Suprapubic skin (tissue), 4 donors: ENCODE data around the gene HOXA7. TPM values are rescaled to one million over a fixed set of nuclear protein-coding genes. Genes with fewer than 3 reads are reported as not detected.

ENCODE experiments used
- DNase-seq, 2 donors: peaks; one replicate each; pipeline ENCODE4 v3.0.0-alpha.2; 2019; ENCODE audit warnings: low spot score in 2 of 2
- H3K27ac ChIP-seq: fragments of 200-600 bp; sonication (generic); one replicate; pipeline ENCODE4 v1.5.1; 2019
- H3K27me3 ChIP-seq: fragments of 200-600 bp; sonication (generic); one replicate; pipeline ENCODE4 v1.5.1; 2019
- H3K36me3 ChIP-seq: fragments of 200-600 bp; sonication (generic); one replicate; pipeline ENCODE4 v1.5.1; 2019
- H3K4me1 ChIP-seq: fragments of 200-600 bp; sonication (generic); one replicate; pipeline ENCODE4 v1.5.1; 2019
- H3K4me3 ChIP-seq: fragments of 200-600 bp; sonication (generic); one replicate; pipeline ENCODE4 v1.5.1; 2019; ENCODE audit warnings: mild to moderate bottlenecking
- H3K9me3 ChIP-seq: fragments of 200-600 bp; sonication (generic); one replicate; pipeline ENCODE4 v1.5.1; 2019
- CTCF ChIP-seq, 2 donors: fragments of 200-600 bp in 1 of 2; fragments of 450-650 bp in 1 of 2; sonication (generic) in 1 of 2; IDR thresholded peaks; one replicate each; pipeline ENCODE4 v1.5.1; 2016 to 2019; ENCODE audit warnings: antibody characterized with exemption in 2 of 2, mild to moderate bottlenecking in 1 of 2, moderate library complexity in 1 of 2
- EP300 ChIP-seq: sonication (generic); formaldehyde crosslinking; IDR thresholded peaks from one replicate; pipeline ENCODE4 v1.6.1; 2017; ENCODE audit warnings: antibody characterized with exemption
- POLR2A ChIP-seq, 2 donors: fragments of 450-650 bp; IDR thresholded peaks; one replicate each; pipeline ENCODE4 v1.6.1; 2017; ENCODE audit warnings: antibody characterized with exemption in 2 of 2, mild to moderate bottlenecking in 2 of 2, moderate library complexity in 2 of 2
- POLR2AphosphoS5 ChIP-seq, 3 donors: sonication (generic); formaldehyde crosslinking; IDR thresholded peaks; one replicate each; pipeline ENCODE4 v1.6.1; 2017; ENCODE audit warnings: antibody characterized with exemption in 3 of 3
- WGBS: methylation state at CpG from one replicate; pipeline ENCODE4 v1.1.5; 2018; 5-methylcytosine and 5-hydroxymethylcytosine counted together
- total RNA-seq, 4 donors: library from RNA; depleted of rRNA; stranded (reverse); fragments of >200 nt; gene quantifications; one replicate each; pipeline ENCODE4 v1.1.0, GENCODE V29; 2016

The HOXA7 gene
- total RNA-seq, result 10 to 100 TPM; 14.8 to 23.6 (median 17.5) TPM

GRCh38 chr7:27156508-27156898 lies at the start of gene HOXA7:
HOXA7 (minus strand) TSS chr7:27156675; CDS start chr7:27156545, 130 bp downstream.
- H3K4me3 ChIP-seq, result peak within 1 kb of the TSS; percentile 84
- WGBS, result 0% methylated on average over 6 of the region's 33 CpGs
- H3K9me3 ChIP-seq, result no peaks in the 10 kb centered on the region
- peaks cover 85% of the 10 kb centered on the region for H3K4me1 ChIP-seq
- no peaks in the 10 kb centered on the region for H3K36me3 ChIP-seq
- TF ChIP-seq POLR2AphosphoS5 (IDR thresholded peaks at IDR 0.05) (no peak), POLR2A (IDR thresholded peaks at IDR 0.05) (no peak), EP300 (no peak), CTCF (IDR thresholded peaks at IDR 0.05) (no peak)
- DNase-seq, result peak; percentile 91 to 93
- peak within 1 kb of the TSS; percentile 97 for H3K27ac ChIP-seq
- H3K27me3 ChIP-seq, result peaks cover 15% of the 10 kb centered on the region

- no peaks in the 10 kb centered on the region for H3K36me3 ChIP-seq
- no peaks in the 10 kb centered on the region for H3K9me3 ChIP-seq
- peaks cover 29% of the 10 kb centered on the region for H3K4me1 ChIP-seq
- peak overlapping the region; percentile 34 for H3K4me3 ChIP-seq
- DNase-seq, result no peak
- TF ChIP-seq POLR2A (IDR thresholded peaks at IDR 0.05), result no peak
- WGBS, result 17% methylated on average over 47 of the region's 52 CpGs
- H3K27me3 ChIP-seq, result peaks cover 100% of the 10 kb centered on the region
- no peak overlapping the region for H3K27ac ChIP-seq
These were observed 49.1 kb upstream of the HOXA7 start for GRCh38 chr7:27205325-27206280.

- H3K27me3 ChIP-seq, result peaks cover 100% of the 10 kb centered on the region
- TF ChIP-seq CTCF (IDR thresholded peaks at IDR 0.05) (no peak), EP300 (no peak), POLR2AphosphoS5 (IDR thresholded peaks at IDR 0.05) (no peak), POLR2A (IDR thresholded peaks at IDR 0.05) (no peak)
- 6% methylated on average over 37 of the region's 41 CpGs for WGBS
- H3K9me3 ChIP-seq, result no peaks in the 10 kb centered on the region
- H3K4me3 ChIP-seq, result peak overlapping the region; percentile 34
- peak in 1 of 2 donors; percentile 81 for DNase-seq
- no peak overlapping the region for H3K27ac ChIP-seq
- H3K36me3 ChIP-seq, result no peaks in the 10 kb centered on the region
- peaks cover 34% of the 10 kb centered on the region for H3K4me1 ChIP-seq
These were observed 48.4 kb upstream of the HOXA7 start for GRCh38 chr7:27204851-27205322.

- Histone ChIP-seq H3K4me3 (no peak overlapping the region), H3K9me3 (no peaks in the 10 kb centered on the region), H3K27me3 (peaks cover 99% of the 10 kb centered on the region), H3K36me3 (no peaks in the 10 kb centered on the region), H3K4me1 (peaks cover 38% of the 10 kb centered on the region), H3K27ac (no peak overlapping the region)
- peak in 1 of 2 donors; percentile 31 for DNase-seq
- TF ChIP-seq POLR2AphosphoS5 (IDR thresholded peaks at IDR 0.05) (no peak), EP300 (no peak), POLR2A (IDR thresholded peaks at IDR 0.05) (no peak), CTCF (IDR thresholded peaks at IDR 0.05) (no peak)
- WGBS, result 52% methylated on average over 4 of the region's 4 CpGs
These were observed 47.6 kb upstream of the HOXA7 start for GRCh38 chr7:27203964-27204594.

- H3K27ac ChIP-seq, result no peak overlapping the region
- peaks cover 44% of the 10 kb centered on the region for H3K4me1 ChIP-seq
- peaks cover 99% of the 10 kb centered on the region for H3K27me3 ChIP-seq
- H3K36me3 ChIP-seq, result no peaks in the 10 kb centered on the region
- no peak overlapping the region for H3K4me3 ChIP-seq
- TF ChIP-seq POLR2A (IDR thresholded peaks at IDR 0.05) (no peak), POLR2AphosphoS5 (IDR thresholded peaks at IDR 0.05) (no peak), CTCF (IDR thresholded peaks at IDR 0.05) (no peak), EP300 (no peak)
- H3K9me3 ChIP-seq, result no peaks in the 10 kb centered on the region
- WGBS, result 48% methylated on average over 10 of the region's 10 CpGs
- DNase-seq, result peak in 1 of 2 donors; percentile 48
These were observed 47.0 kb upstream of the HOXA7 start for GRCh38 chr7:27203365-27203953.
